HCT116 (cell line): Measurements from ENCODE around the gene SEMA4C. TPM values are rescaled to one million over a fixed set of nuclear protein-coding genes. Genes with fewer than 3 reads are reported as not detected.

Source experiments
- ATAC-seq: fragments of 200-7000 bp; cut with Tn5 transposase; 2 replicates; pipeline ENCODE4 v1.9.1; 2020; ENCODE audit warnings: mild to moderate bottlenecking, moderate library complexity
- BruUV-seq: library from RNA; stranded (reverse); fragments of 400-500 nt; replicated peaks from 2 replicates; lab custom pipeline; 2021; lab: Mats Ljungman, UMichigan
- CTCF ChIA-PET: fragments of 300-600 bp; sonication (Branson Sonifier 250); formaldehyde crosslinking; loops from one replicate; lab custom pipeline; 2021; ENCODE audit warnings: antibody characterized with exemption; lab: Charles Lee
- POLR2A ChIA-PET: fragments of 300-600, 350-600 bp; sonication (Branson Sonifier 250); formaldehyde crosslinking; loops from one replicate; lab custom pipeline; 2021; ENCODE audit warnings: antibody characterized with exemption; lab: Charles Lee
- RAD21 ChIA-PET, 2 experiments: fragments of 300-600 bp; sonication (Branson Sonifier 250); formaldehyde crosslinking; loops; one replicate each; lab custom pipeline; 2023; ENCODE audit warnings: low total read pairs in 2 of 2; ENCODE audit not compliant: uncharacterized antibody in 2 of 2, unreplicated experiment in 2 of 2, low non-redundant PET in 1 of 2; lab: Charles Lee
- DNase-seq: peaks from one replicate; pipeline ENCODE4 v3.0.0-alpha.2; 2010; ENCODE audit warnings: low read depth, low spot score
- H2AFZ ChIP-seq: fragments of 200-600 bp; shearing (Covaris generic), sonication (generic); 2 replicates; pipeline ENCODE4 v1.6.1; 2017; ENCODE audit warnings: low read depth, mixed run types, mixed read lengths, antibody characterized with exemption, low read length; ENCODE audit not compliant: poor library complexity, severe bottlenecking
- H3K27ac ChIP-seq: 2 replicates; pipeline ENCODE4 v1.5.1; 2012; ENCODE audit warnings: low read depth, low read length
- H3K27me3 ChIP-seq: fragments of 200-600 bp; sonication (generic); 2 replicates; pipeline ENCODE4 v1.6.1; 2016; ENCODE audit warnings: mixed run types, low read length, mixed read lengths; ENCODE audit not compliant: insufficient read depth
- H3K36me3 ChIP-seq, 2 experiments: fragments of 200-500 bp in 1 of 2; fragments of 200-600 bp in 1 of 2; sonication (Bioruptor generic) in 1 of 2; sonication (generic) in 1 of 2; 2 replicates each; pipeline versions ENCODE4 v1.5.1 to v1.6.1; 2014 to 2016; ENCODE audit warnings: low read length in 2 of 2, inconsistent platforms in 1 of 2, mixed read lengths in 1 of 2, mixed run types in 1 of 2; ENCODE audit not compliant: insufficient read depth in 2 of 2, control insufficient read depth in 1 of 2
- H3K4me1 ChIP-seq, 2 experiments: fragments of 200-600 bp in 1 of 2; sonication (generic) in 1 of 2; 2 replicates each; pipeline versions ENCODE4 v1.5.1 to v1.6.1; 2012 to 2017; ENCODE audit warnings: low read length in 2 of 2, inconsistent platforms in 1 of 2, mild to moderate bottlenecking in 1 of 2, mixed read lengths in 1 of 2, mixed run types in 1 of 2, moderate library complexity in 1 of 2; ENCODE audit not compliant: insufficient read depth in 2 of 2, control insufficient read depth in 1 of 2
- H3K4me2 ChIP-seq: fragments of 200-600 bp; sonication (generic); 2 replicates; pipeline ENCODE4 v1.6.1; 2017; ENCODE audit warnings: mixed run types, low read length, mixed read lengths
- H3K4me3 ChIP-seq, 2 experiments: fragments of 200-600 bp in 1 of 2; sonication (generic) in 1 of 2; replicated peaks in 1 of 2; 2 replicates each; pipeline ENCODE4 v1.5.1; 2011 to 2016; ENCODE audit warnings: low read length in 2 of 2, control low read depth in 1 of 2, low read depth in 1 of 2, mild to moderate bottlenecking in 1 of 2, mixed read lengths in 1 of 2, mixed run types in 1 of 2
- H3K79me2 ChIP-seq: fragments of 200-600 bp; sonication (generic); 2 replicates; pipeline ENCODE4 v1.6.1; 2017; ENCODE audit warnings: mild to moderate bottlenecking, mixed run types, low read length, moderate library complexity, mixed read lengths; ENCODE audit not compliant: insufficient read depth
- H3K9ac ChIP-seq: fragments of 200-600 bp; sonication (generic); 2 replicates; pipeline ENCODE4 v1.6.1; 2016; ENCODE audit warnings: low read length, mixed read lengths
- H3K9me2 ChIP-seq: fragments of 200-600 bp; sonication (generic), shearing (Covaris generic); 2 replicates; pipeline ENCODE4 v1.6.1; 2017; ENCODE audit warnings: mixed run types, mild to moderate bottlenecking, moderate library complexity; ENCODE audit not compliant: insufficient read depth
- H3K9me3 ChIP-seq, 2 experiments: fragments of 200-500 bp in 1 of 2; fragments of 200-600 bp in 1 of 2; sonication (Bioruptor generic) in 1 of 2; sonication (generic) in 1 of 2; 2 replicates each; pipeline ENCODE4 v1.6.1; 2014 to 2017; ENCODE audit warnings: low read length in 2 of 2, mixed read lengths in 2 of 2, inconsistent platforms in 1 of 2, low read depth in 1 of 2, mild to moderate bottlenecking in 1 of 2, mixed run types in 1 of 2, moderate library complexity in 1 of 2; ENCODE audit not compliant: control insufficient read depth in 1 of 2, insufficient read depth in 1 of 2
- H4K20me1 ChIP-seq: fragments of 200-600 bp; sonication (generic), shearing (Covaris generic); 2 replicates; pipeline ENCODE4 v1.6.1; 2017; ENCODE audit warnings: mixed run types, mild to moderate bottlenecking, moderate library complexity; ENCODE audit not compliant: insufficient read depth
- EGR1 ChIP-seq: IDR thresholded peaks from 2 replicates; pipeline ENCODE4 v1.6.1; 2012; ENCODE audit warnings: low read depth
- ELF1 ChIP-seq: IDR thresholded peaks from 2 replicates; pipeline ENCODE4 v1.6.1; 2012; ENCODE audit warnings: low read depth, borderline replicate concordance
- EZH2 ChIP-seq: fragments of 200-600 bp; sonication (generic); IDR thresholded peaks from 2 replicates; pipeline ENCODE4 v1.6.1; 2017; ENCODE audit warnings: antibody characterized with exemption, mixed run types
- EZH2phosphoT487 ChIP-seq: fragments of 200-600 bp; IDR thresholded peaks from 2 replicates; pipeline ENCODE4 v1.6.1; 2018; ENCODE audit warnings: antibody characterized with exemption, borderline replicate concordance
- SIN3A ChIP-seq: IDR thresholded peaks from 2 replicates; pipeline ENCODE4 v1.6.1; 2012; ENCODE audit warnings: low read depth
- ZFX ChIP-seq: fragments of 450-650 bp; IDR thresholded peaks from 2 replicates; pipeline ENCODE4 v1.6.1; 2017
- ZNF274 ChIP-seq: fragments of 200-500 bp; sonication (Bioruptor generic); IDR thresholded peaks from 2 replicates; pipeline ENCODE4 v1.6.1; 2014; ENCODE audit warnings: mild to moderate bottlenecking, low read depth, low read length, inconsistent platforms
- intact Hi-C: fragments of 100-400 bp; cut with micrococcal nuclease; formaldehyde crosslinking; loops from 2 replicates; pipeline ENCODE4 v1.10.0; 2022
- total RNA-seq: library from RNA; stranded (reverse); gene quantifications from one replicate; pipeline ENCODE4 v1.2.1, GENCODE V29; 2021; ENCODE audit not compliant: unreplicated experiment
- TF ChIP-seq, protein P1 (sequence below): IDR thresholded peaks from 2 replicates; pipeline ENCODE4 v1.6.1; 2012
- TF ChIP-seq, protein P2 (sequence below), 3 experiments: fragments of 200-600 bp in 1 of 3; sonication (generic) in 1 of 3; IDR thresholded peaks in 2 of 3; conservative IDR thresholded peaks in 1 of 3; 2 replicates each; pipeline ENCODE4 v1.5.1; 2012 to 2017; ENCODE audit warnings: low read depth in 2 of 3, low read length in 2 of 3, antibody characterized with exemption in 1 of 3, borderline replicate concordance in 1 of 3, control low read depth in 1 of 3, mild to moderate bottlenecking in 1 of 3, mixed read lengths in 1 of 3, mixed run types in 1 of 3, moderate library complexity in 1 of 3; ENCODE audit not compliant: insufficient read depth in 1 of 3

The SEMA4C gene
- total RNA-seq, 1 experiment from 2014 or later: 25.4 TPM

DNA sequence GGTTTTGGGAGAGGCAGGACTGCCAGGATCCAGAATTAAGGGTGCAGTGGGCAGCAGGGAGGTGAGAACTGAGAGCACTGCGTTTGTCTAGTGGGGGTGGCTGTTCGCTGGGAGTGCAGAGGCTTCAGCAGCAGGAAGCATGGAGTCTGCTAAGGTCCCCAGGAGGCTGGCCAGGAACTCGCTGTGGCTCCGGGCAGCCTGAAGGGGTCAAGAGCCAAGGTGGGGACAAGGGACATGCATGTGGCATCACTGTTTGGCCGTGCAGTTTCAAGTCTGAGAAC, 43.2 kb upstream of the SEMA4C start:
- Histone ChIP-seq H4K20me1 (no peaks in the 10 kb centered on the region), H3K27ac (no peak overlapping the region), H3K79me2 (no peaks in the 10 kb centered on the region), H3K9me2 (no peaks in the 10 kb centered on the region), H3K9ac (no peak overlapping the region), H3K36me3 (no peaks in the 10 kb centered on the region), H3K4me1 (no peaks in the 10 kb centered on the region), H3K9me3 (no peaks in the 10 kb centered on the region), H3K4me3 (no peak overlapping the region), H2AFZ (no peak overlapping the region), H3K27me3 (no peaks in the 10 kb centered on the region), H3K4me2 (no peak overlapping the region)
- intact Hi-C loops: no loop called here
- no peak for ATAC-seq
- POLR2A ChIA-PET: no interaction called here
- CTCF ChIA-PET: no interaction called here
- DNase-seq: no peak
- TF ChIP-seq, protein P1, sequence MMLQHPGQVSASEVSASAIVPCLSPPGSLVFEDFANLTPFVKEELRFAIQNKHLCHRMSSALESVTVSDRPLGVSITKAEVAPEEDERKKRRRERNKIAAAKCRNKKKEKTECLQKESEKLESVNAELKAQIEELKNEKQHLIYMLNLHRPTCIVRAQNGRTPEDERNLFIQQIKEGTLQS: no peak
- TF ChIP-seq ELF1 (no peak), ZNF274 (no peak), EZH2phosphoT487 (no peak), EGR1 (no peak), SIN3A (no peak), EZH2 (no peak), ZFX (no peak)
- TF ChIP-seq, protein P2, sequence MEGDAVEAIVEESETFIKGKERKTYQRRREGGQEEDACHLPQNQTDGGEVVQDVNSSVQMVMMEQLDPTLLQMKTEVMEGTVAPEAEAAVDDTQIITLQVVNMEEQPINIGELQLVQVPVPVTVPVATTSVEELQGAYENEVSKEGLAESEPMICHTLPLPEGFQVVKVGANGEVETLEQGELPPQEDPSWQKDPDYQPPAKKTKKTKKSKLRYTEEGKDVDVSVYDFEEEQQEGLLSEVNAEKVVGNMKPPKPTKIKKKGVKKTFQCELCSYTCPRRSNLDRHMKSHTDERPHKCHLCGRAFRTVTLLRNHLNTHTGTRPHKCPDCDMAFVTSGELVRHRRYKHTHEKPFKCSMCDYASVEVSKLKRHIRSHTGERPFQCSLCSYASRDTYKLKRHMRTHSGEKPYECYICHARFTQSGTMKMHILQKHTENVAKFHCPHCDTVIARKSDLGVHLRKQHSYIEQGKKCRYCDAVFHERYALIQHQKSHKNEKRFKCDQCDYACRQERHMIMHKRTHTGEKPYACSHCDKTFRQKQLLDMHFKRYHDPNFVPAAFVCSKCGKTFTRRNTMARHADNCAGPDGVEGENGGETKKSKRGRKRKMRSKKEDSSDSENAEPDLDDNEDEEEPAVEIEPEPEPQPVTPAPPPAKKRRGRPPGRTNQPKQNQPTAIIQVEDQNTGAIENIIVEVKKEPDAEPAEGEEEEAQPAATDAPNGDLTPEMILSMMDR (IDR thresholded peaks at IDR 0.05 in 2 of 3, conservative IDR thresholded peaks at IDR 0.05 in 1 of 3; ENCODE audit: borderline replicate concordance in 1 of 3, insufficient read depth in 1 of 3, low read depth in 2 of 3, low read length in 2 of 3): no peak
- no TSS peak for BruUV-seq
- RAD21 ChIA-PET: no interaction called here
